Activated T-cell treated with anti-CD3 and anti-CD28 coated beads for 24 hours (primary cell): ENCODE measurements around the gene RETREG1.
"Not testable (repeated sequence)": the region's sequence is repeated elsewhere in the genome, so short reads cannot be mapped to it uniquely, and the experiment has no call there.

Experiments used
- DNase-seq: peaks from one replicate; pipeline ENCODE4 v3.0.0-alpha.2; 2020; ENCODE audit warnings: low read depth

The RETREG1 gene

DNA sequence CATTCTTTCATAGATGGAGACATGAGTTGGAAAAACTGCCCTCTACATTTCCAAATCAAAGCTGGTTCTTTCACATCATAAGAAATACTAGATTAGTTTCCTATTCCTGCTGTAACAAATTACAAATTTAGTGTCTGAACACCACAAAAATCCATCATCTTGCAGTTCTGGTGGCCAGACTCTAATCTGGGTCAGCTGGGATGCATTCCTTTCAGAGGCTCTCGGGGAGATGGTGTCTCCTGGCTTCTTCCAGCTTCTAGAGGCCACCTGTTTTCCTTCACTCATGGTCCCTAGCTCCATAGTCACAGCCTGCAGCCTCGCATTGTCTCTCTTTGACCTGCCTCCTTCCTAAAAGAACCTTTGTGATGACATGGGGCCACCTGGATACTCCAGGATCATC is 65.2 kb downstream of the RETREG1 start:
- no peak for DNase-seq

DNA sequence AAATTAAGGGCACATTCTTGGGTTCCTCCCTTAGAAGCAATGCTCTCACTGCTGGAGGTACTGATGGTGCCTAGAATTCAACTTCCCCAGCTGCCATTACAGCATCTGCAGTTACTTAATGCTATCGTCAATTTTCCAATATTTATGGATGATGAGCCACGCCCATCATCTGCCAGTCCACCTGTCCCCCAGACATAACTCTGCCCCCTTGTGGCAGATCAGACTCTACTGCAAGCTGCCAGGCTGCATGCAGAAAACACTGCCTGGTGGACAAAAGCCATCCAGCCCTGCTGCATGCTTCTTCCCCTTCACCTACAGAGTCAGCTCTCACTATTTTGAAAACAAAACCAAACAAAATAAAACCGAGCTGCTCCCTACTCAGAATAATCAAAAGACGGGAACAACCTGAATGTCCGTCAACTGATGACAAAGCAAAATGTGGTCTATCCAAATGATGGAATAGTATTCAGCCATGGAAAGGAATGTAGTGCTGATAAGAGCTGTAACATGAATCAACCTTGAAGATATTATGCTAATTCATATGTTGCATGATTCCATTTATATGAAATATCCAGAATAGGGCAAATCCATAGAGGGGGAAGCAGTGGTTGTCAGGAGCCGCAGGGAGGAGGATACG is 66.4 kb downstream of the RETREG1 start:
- peak; percentile 31 for DNase-seq

DNA sequence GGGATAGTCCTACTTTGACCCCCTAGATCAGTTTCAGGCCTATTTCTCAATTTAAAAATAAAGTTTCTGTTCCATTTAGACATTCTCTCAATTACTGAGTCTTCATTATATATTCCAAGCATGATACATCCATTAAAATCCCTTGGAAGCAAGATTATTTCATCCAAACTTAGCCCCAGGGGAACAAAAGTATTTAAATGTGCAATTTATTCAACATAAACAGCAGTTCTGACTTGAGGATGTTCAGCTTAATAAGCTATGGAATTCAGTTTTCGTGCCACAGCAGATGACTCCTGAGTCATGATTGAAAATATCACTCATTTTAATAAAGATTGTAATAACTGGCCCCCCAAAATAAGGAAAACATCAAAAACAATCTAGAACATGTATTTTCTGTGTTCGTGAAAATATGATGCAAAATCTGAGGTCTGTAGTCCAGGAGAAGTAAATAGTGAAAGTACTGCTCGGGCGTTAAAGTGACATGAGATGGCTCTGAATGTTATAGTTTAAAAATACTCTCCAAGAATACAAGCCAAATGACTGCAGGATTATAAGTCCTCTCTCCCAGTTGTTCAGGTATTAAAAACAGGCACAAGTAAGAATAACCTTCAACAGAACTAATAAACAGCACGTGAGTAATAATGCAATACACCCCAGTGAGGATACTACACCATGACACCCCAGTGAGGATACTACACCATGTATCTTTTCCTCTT is 67.1 kb downstream of the RETREG1 start:
- DNase-seq, result no peak

- no peak for DNase-seq
Observed at GRCh38 chr5:16548812-16549211, 68.0 kb downstream of the RETREG1 start.

GRCh38 chr5:16548115-16548514 is 68.7 kb downstream of the RETREG1 start:
- no peak for DNase-seq

- no peak for DNase-seq
Observed at GRCh38 chr5:16547200-16547842, 69.5 kb downstream of the RETREG1 start.

DNA sequence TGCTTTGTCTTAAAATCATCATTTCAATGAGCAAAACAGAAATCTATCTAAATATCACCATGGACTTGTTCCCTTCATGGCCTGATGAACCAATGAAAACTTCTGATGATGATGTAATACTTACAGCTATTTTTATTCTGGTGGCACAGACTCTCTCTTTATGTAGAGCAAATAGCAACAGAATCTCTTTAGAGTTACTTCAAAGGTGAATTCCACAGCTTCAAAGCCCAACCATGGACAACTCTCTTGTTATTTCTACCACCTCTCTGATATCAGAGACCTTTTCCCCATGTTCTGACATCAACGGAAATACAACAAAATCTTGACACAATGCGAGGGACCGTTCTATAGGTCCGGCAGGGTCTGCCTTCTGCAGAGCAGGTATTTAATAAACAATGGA is 70.1 kb downstream of the RETREG1 start:
- no peak for DNase-seq

DNA sequence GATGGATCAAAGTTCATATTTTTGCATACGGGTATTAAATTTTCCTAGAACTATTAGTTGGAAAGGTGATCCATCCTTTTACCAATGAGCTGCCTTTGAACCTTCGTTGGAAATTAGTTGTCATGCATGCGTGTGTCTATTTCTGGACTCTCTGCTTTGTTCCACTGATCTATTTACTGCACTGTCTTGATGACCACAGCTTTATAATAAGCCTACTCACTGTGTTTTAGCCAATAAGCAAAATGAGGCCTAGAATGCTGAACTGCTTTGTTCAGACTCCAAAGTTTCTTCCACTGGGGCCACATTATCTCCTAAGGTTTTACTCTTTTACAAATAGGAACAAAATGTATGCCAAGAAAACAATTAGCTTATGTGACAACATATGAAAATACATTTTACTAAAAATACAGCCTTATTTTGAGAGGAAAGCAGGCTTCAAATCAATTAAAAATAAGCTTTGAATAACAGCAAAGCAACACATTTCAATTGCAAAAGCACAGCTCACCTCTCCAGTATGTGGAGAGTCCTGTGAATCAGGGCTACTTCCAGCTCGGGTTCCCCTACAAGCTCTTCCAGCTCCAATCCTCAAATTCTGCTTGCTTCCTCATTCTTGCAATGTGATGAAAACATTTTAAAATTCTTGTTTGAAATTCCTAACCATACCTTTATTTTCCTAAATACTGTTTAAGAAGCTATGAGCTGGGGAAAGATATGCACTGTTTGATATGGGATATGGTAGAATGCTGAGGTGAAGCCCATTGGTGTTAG is 72.0 kb downstream of the RETREG1 start:
- no peak for DNase-seq

GRCh38 chr5:16543206-16543605 is 73.6 kb downstream of the RETREG1 start:
- not testable (repeated sequence) for DNase-seq

DNA sequence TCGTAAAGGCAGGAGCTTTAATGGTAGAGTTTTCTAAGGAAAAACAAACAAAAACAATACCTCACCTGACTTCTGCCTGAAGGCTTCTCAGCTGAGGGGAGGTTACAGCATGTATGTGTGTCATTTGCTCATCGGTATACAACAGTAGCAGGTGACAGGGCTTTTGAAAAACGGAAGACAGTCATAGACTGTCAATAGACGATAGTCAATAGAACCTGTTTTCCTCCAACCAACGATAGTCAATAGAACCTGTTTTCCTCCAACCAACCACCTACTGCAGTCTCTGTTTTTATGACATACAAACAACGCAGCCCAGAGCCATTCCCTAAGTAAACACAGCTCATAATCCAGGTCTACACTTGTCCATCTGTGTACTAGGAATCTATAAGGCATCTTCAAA is 74.6 kb downstream of the RETREG1 start:
- DNase-seq, result no peak

DNA sequence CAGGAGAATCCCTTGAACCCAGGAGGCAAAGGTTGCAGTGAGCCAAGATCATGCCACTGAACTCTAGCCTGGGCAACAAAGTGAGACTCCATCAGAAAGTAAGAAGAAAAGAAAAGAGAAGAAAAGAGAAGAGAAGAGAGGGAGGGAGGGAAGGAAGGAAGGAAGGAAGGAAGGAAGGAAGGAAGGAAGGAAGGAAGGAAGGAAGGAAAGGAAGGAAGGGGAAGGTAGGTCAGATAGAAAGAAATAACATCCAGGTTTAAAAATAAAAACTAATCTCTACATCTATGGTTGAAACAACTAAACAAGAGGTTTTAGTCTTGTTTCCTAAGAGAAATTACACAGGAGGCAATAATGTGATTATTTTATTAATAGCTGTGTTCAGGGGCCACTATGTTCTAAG is 75.2 kb downstream of the RETREG1 start:
- DNase-seq, result not testable (repeated sequence)

DNA sequence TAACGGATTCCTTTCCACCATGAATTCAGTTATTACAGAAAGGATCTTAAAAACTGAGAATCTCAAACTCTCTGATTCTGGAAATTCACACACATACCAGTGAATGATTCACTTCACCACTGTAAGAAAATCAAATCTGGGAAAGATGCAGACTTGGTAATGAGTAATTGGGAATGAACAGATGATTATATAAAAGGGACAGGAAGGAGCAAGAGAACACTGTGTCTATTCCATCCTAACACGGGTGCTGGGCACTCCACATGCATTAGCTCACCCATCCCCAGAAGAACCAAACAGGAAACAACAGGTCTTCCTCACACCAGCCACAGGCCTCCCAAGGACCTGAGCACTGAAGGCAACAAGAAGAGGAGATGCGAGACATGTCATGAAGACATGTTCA is 76.4 kb downstream of the RETREG1 start:
- DNase-seq, result no peak

DNA sequence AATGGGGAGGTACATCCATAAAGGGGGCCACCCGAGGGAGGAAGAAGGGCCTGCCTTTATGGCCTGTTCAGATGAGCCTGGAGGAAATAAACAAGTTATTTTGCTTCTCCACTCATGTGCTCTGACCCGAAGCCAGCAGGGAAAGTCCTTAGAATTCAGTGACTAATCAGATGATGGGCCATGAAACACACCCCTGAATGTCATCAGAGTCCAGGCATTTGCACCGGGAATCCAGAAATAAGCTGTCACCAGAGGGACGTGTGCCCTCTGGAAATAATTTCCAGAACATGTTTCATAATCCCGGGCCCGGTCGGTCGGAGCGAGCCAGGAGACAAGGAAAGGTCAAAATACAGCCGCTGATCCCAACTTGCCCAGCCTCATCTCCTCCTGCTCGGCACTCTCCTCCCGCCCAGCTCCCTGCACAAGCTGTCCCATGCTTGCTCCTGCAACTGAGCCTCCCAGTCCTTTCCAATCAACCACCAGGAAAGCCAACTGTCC is 77.6 kb downstream of the RETREG1 start:
- DNase-seq, result no peak

- DNase-seq, result no peak
Observed at GRCh38 chr5:16538006-16538405, 78.8 kb downstream of the RETREG1 start.

- no peak for DNase-seq
Observed at GRCh38 chr5:16536818-16537217, 80.0 kb downstream of the RETREG1 start.

- DNase-seq, result no peak
Observed at GRCh38 chr5:16536246-16536645, 80.6 kb downstream of the RETREG1 start.

GRCh38 chr5:16534280-16534679 is 82.5 kb downstream of the RETREG1 start:
- DNase-seq, result no peak

GRCh38 chr5:16531063-16531648 is 85.6 kb downstream of the RETREG1 start:
- no peak for DNase-seq

DNA sequence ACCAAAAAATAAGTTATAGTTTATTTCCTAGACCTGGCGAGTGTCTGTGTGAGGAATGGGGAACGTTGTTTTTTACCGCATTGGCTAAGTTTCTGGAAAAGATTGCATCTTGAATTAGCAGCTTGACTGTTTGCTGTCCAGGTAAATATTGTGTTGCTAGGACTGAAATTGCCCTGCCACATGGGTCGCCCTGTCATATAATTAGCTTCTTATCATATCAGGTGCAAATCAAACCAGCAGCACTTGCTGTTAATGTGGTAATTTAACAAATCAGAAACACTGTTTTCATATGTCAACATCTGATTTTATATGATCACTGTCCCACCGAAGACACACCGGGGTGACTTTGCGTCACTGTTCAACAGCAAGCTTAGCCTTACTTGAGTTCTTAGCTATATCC is 87.5 kb downstream of the RETREG1 start:
- DNase-seq, result no peak

- DNase-seq, result no peak
Observed at GRCh38 chr5:16528382-16529110, 88.3 kb downstream of the RETREG1 start.

- DNase-seq, result no peak
Observed at GRCh38 chr5:16525651-16526050, 91.1 kb downstream of the RETREG1 start.
